H1 (cell line): ENCODE measurements around the gene SCAP. TPM values are rescaled to one million over a fixed set of nuclear protein-coding genes. Genes with fewer than 3 reads are reported as not detected.

Source experiments
- CTCF ChIA-PET: fragments of 300-600 bp; sonication (Branson Sonifier 250); formaldehyde crosslinking; loops from one replicate; lab custom pipeline; 2021; ENCODE audit not compliant: partially characterized antibody; lab: Charles Lee
- POLR2A ChIA-PET: fragments of 300-600 bp; sonication (Branson Sonifier 250); formaldehyde crosslinking; loops from one replicate; lab custom pipeline; 2021; ENCODE audit warnings: inconsistent platforms; ENCODE audit not compliant: partially characterized antibody; lab: Charles Lee
- DNase-seq, 2 experiments: peaks; one replicate each; pipeline versions ENCODE4 v3.0.0 to v3.0.0-alpha.2; 2010 to 2022; ENCODE audit warnings: low spot score in 2 of 2, low read depth in 1 of 2, mixed read lengths in 1 of 2
- FAIRE-seq: peaks from 2 replicates; lab custom pipeline; 2011; peaks lifted over from hg19 to GRCh38; lab: Jason Lieb, UNC
- H2AFZ ChIP-seq: 2 replicates; pipeline ENCODE4 v1.8.1; 2012; ENCODE audit warnings: low read length, inconsistent platforms
- H2AK5ac ChIP-seq: 2 replicates; pipeline ENCODE4 v1.6.1; 2013; ENCODE audit warnings: low read depth, low read length
- H2BK120ac ChIP-seq: replicated peaks from 2 replicates; pipeline ENCODE3; 2013; ENCODE audit warnings: low read depth, low read length, inconsistent platforms
- H2BK12ac ChIP-seq: 2 replicates; pipeline ENCODE4 v1.6.1; 2013; ENCODE audit warnings: low read depth, low read length
- H2BK15ac ChIP-seq: 2 replicates; pipeline ENCODE4 v1.6.1; 2013; ENCODE audit warnings: low read length
- H2BK20ac ChIP-seq: 2 replicates; pipeline ENCODE4 v1.6.1; 2013; ENCODE audit warnings: low read length
- H2BK5ac ChIP-seq: 2 replicates; pipeline ENCODE4 v1.6.1; 2013; ENCODE audit warnings: low read depth, low read length
- H3K14ac ChIP-seq: 2 replicates; pipeline ENCODE4 v1.6.1; 2013; ENCODE audit warnings: inconsistent platforms; ENCODE audit not compliant: insufficient read length
- H3K18ac ChIP-seq: 2 replicates; pipeline ENCODE4 v1.6.1; 2013; ENCODE audit warnings: low read length; ENCODE audit errors: extremely low read depth
- H3K23ac ChIP-seq: 2 replicates; pipeline ENCODE4 v1.6.1; 2013; ENCODE audit warnings: inconsistent platforms; ENCODE audit not compliant: insufficient read length
- H3K23me2 ChIP-seq: 2 replicates; pipeline ENCODE4 v1.6.1; 2013; ENCODE audit warnings: low read depth, low read length
- H3K27ac ChIP-seq: 2 replicates; pipeline ENCODE4 v1.6.1; 2011; ENCODE audit warnings: low read depth, low read length, inconsistent platforms
- H3K27me3 ChIP-seq, 4 experiments: replicated peaks in 1 of 4; 1 replicate in 1 of 4; 2 replicates in 3 of 4; pipeline versions ENCODE4 v1.6.1 to v1.8.1; 2011 to 2013; ENCODE audit warnings: low read length in 3 of 4, mild to moderate bottlenecking in 3 of 4, inconsistent platforms in 2 of 4, mixed read lengths in 2 of 4, moderate library complexity in 1 of 4; ENCODE audit not compliant: control insufficient read depth in 3 of 4, insufficient read depth in 3 of 4; ENCODE audit errors: extremely low read depth in 1 of 4
- H3K36me3 ChIP-seq, 4 experiments: 2 replicates each; pipeline versions ENCODE4 v1.6.1 to v1.8.1; 2011 to 2013; ENCODE audit warnings: mild to moderate bottlenecking in 4 of 4, low read length in 3 of 4, moderate library complexity in 2 of 4, control low read depth in 1 of 4, inconsistent platforms in 1 of 4; ENCODE audit not compliant: insufficient read depth in 4 of 4, control insufficient read depth in 2 of 4
- H3K4ac ChIP-seq: replicated peaks from 2 replicates; pipeline ENCODE3; 2013; ENCODE audit warnings: low read length, low read depth, mixed read lengths, inconsistent platforms; ENCODE audit not compliant: insufficient read length
- H3K4me1 ChIP-seq, 4 experiments: replicated peaks in 1 of 4; 1 replicate in 1 of 4; 2 replicates in 3 of 4; pipeline versions ENCODE4 v1.6.1 to v1.8.1; 2011 to 2013; ENCODE audit warnings: low read length in 3 of 4, inconsistent platforms in 2 of 4, mixed read lengths in 1 of 4; ENCODE audit not compliant: insufficient read depth in 4 of 4, control insufficient read depth in 3 of 4
- H3K4me2 ChIP-seq, 2 experiments: 2 replicates each; pipeline versions ENCODE4 v1.6.1 to v1.8.1; 2011 to 2013; ENCODE audit warnings: low read depth in 2 of 2, low read length in 2 of 2, control low read depth in 1 of 2, inconsistent platforms in 1 of 2, mild to moderate bottlenecking in 1 of 2; ENCODE audit not compliant: insufficient read depth in 1 of 2
- H3K4me3 ChIP-seq, 4 experiments: fragments of 200-600, 300-600 bp in 1 of 4; sonication (generic), shearing (Covaris generic), sonication (Bioruptor Twin) in 1 of 4; 2 replicates each; pipeline versions ENCODE4 v1.5.1 to v1.8.1; 2011 to 2016; ENCODE audit warnings: low read length in 4 of 4, low read depth in 3 of 4, control low read depth in 2 of 4, inconsistent platforms in 2 of 4, mild to moderate bottlenecking in 2 of 4, mixed read lengths in 1 of 4, moderate library complexity in 1 of 4; ENCODE audit not compliant: insufficient read depth in 2 of 4; ENCODE audit errors: extremely low read depth in 1 of 4
- H3K56ac ChIP-seq: replicated peaks from 2 replicates; pipeline ENCODE3; 2013; ENCODE audit warnings: low read depth, mild to moderate bottlenecking, mixed read lengths, low read length, inconsistent platforms; ENCODE audit not compliant: insufficient read length
- H3K79me1 ChIP-seq: 2 replicates; pipeline ENCODE4 v1.6.1; 2013; ENCODE audit warnings: low read depth, low read length, control low read depth
- H3K79me2 ChIP-seq, 2 experiments: 2 replicates each; pipeline versions ENCODE4 v1.6.1 to v1.8.1; 2012 to 2013; ENCODE audit warnings: low read length in 2 of 2, mild to moderate bottlenecking in 2 of 2, inconsistent platforms in 1 of 2; ENCODE audit not compliant: insufficient read depth in 2 of 2, control insufficient read depth in 1 of 2
- H3K9ac ChIP-seq, 4 experiments: replicated peaks in 1 of 4; 1 replicate in 1 of 4; 2 replicates in 3 of 4; pipeline versions ENCODE4 v1.6.1 to v1.8.1; 2011 to 2013; ENCODE audit warnings: low read depth in 3 of 4, low read length in 3 of 4, control low read depth in 2 of 4, mild to moderate bottlenecking in 2 of 4, moderate library complexity in 2 of 4, inconsistent platforms in 1 of 4; ENCODE audit errors: extremely low read depth in 1 of 4
- H3K9me3 ChIP-seq, 2 experiments: 2 replicates each; pipeline versions ENCODE4 v1.6.1 to v1.8.1; 2012 to 2013; ENCODE audit warnings: mild to moderate bottlenecking in 2 of 2, moderate library complexity in 2 of 2, control low read depth in 1 of 2, inconsistent platforms in 1 of 2, low read depth in 1 of 2, low read length in 1 of 2, mixed read lengths in 1 of 2; ENCODE audit not compliant: insufficient read depth in 2 of 2
- H4K20me1 ChIP-seq, 2 experiments: replicated peaks in 1 of 2; 2 replicates each; pipeline versions ENCODE3 to v1.8.1; 2011 to 2013; ENCODE audit warnings: inconsistent platforms in 2 of 2, low read length in 2 of 2, mild to moderate bottlenecking in 1 of 2; ENCODE audit not compliant: insufficient read depth in 2 of 2, control insufficient read depth in 1 of 2
- H4K5ac ChIP-seq: 2 replicates; pipeline ENCODE4 v1.6.1; 2013; ENCODE audit warnings: low read length, low read depth, mixed read lengths, inconsistent platforms; ENCODE audit not compliant: insufficient read length
- H4K8ac ChIP-seq: 2 replicates; pipeline ENCODE4 v1.8.0; 2013; ENCODE audit warnings: mild to moderate bottlenecking, moderate library complexity, low read length, inconsistent platforms; ENCODE audit not compliant: insufficient read depth; ENCODE audit errors: extremely low read depth
- H4K91ac ChIP-seq: replicated peaks from 2 replicates; pipeline ENCODE3; 2013; ENCODE audit warnings: low read length, mixed read lengths, inconsistent platforms; ENCODE audit not compliant: insufficient read length
- MAX ChIP-seq: IDR thresholded peaks from 2 replicates; pipeline ENCODE4 v1.6.1; 2012; ENCODE audit warnings: inconsistent platforms
- POLR2A ChIP-seq, 2 experiments: IDR thresholded peaks; 1 replicate in 1 of 2; 2 replicates in 1 of 2; pipeline ENCODE4 v1.6.1; 2011; ENCODE audit warnings: low read depth in 2 of 2, low read length in 2 of 2, mild to moderate bottlenecking in 2 of 2; ENCODE audit errors: control extremely low read depth in 1 of 2
- WGBS, 2 experiments: shearing (Covaris generic) in 1 of 2; methylation state at CpG; one replicate each; pipeline versions ENCODE4 v1.1.6 to v1.1.7; 2013 to 2015; ENCODE audit warnings: low lambda C conversion rate in 2 of 2, mixed read lengths in 2 of 2, inconsistent platforms in 1 of 2, low coverage in 1 of 2, missing lambda C conversion rate in 1 of 2; ENCODE audit not compliant: insufficient replicate concordance in 2 of 2, insufficient coverage in 1 of 2, insufficient read length in 1 of 2; ENCODE audit errors: extremely low coverage in 1 of 2, missing lambda C conversion rate in 1 of 2; 5-methylcytosine and 5-hydroxymethylcytosine counted together
- polyA plus RNA-seq, 7 experiments: library from polyadenylated mRNA; depleted of rRNA in 3 of 7; stranded (reverse) in 5 of 7; unstranded in 2 of 7; fragments of >200 nt in 5 of 7; fragments of 200-250 nt in 2 of 7; gene quantifications; 1 replicate in 5 of 7; 2 replicates in 1 of 7; 4 replicates in 1 of 7; pipeline versions ENCODE4 v1.2.1 to v1.2.3, GENCODE V29; 2011 to 2013; ENCODE audit warnings: missing spikeins in 2 of 7, mixed read lengths in 2 of 7
- total RNA-seq: library from RNA; stranded (reverse); fragmentation: NEBNext Ultra II Directional; extraction: Animal tissue kit (Norgen Biotek cat#: 25700); gene quantifications from 2 replicates; pipeline ENCODE4 v1.2.1, GENCODE V29; 2021

The SCAP gene
- total and polyA plus RNA-seq, 2 of the 8 experiments (the other 6 are each of a cell fraction or from before 2014, with no cell fraction given) = 74.0 to 114 TPM

- no peak overlapping the region for H3K27ac ChIP-seq
- no peaks in the 10 kb centered on the region; a peak in 1 of 7 replicates for H3K4me1 ChIP-seq
- 95% methylated on average over 24 of the region's 24 CpGs; no CpG with 5 or more reads in 1 of the 2 experiments for WGBS, 2 experiments
- H3K23me2 ChIP-seq = no peaks in the 10 kb centered on the region
- no peaks in the 10 kb centered on the region for H3K27me3 ChIP-seq
- no peak overlapping the region for H2AFZ ChIP-seq
- no peak overlapping the region for H3K56ac ChIP-seq
- no peak overlapping the region for H3K4me3 ChIP-seq
- no peak overlapping the region for H3K4ac ChIP-seq
- FAIRE-seq = no peak
- H3K79me1 ChIP-seq = no peaks in the 10 kb centered on the region
- no peak overlapping the region for H2BK5ac ChIP-seq
- TF ChIP-seq POLR2A (IDR thresholded peaks at IDR 0.05; ENCODE audit: control extremely low read depth in 1 of 2, low read depth in 2 of 2, low read length in 2 of 2) (peak in 1 of 2 experiments; percentile 8; a peak in 1 of 3 replicates), MAX (no peak)
- TF ChIP-seq, all 59 proteins: peak for 1
- no peak overlapping the region for H4K91ac ChIP-seq
- H3K4me2 ChIP-seq = no peak overlapping the region
- H3K23ac ChIP-seq = no peak overlapping the region
- peaks cover 21 to 63% (median 42%) of the 10 kb centered on the region in 4 experiments for H3K36me3 ChIP-seq
- no peak overlapping the region for H2BK15ac ChIP-seq
- no peak overlapping the region for H3K18ac ChIP-seq
- no peaks in the 10 kb centered on the region for H3K79me2 ChIP-seq
- no peak overlapping the region for H3K14ac ChIP-seq
- ChIA-PET CTCF (interaction anchor here (0.8 to 2.6 kb wide), 4 partner anchors 10 to 14 kb away, joined by 3 to 20 read pairs (median 5); no protein-coding TSS in a partner anchor), POLR2A (interaction anchor here (0.9 to 1.3 kb wide), 2 partner anchors 16 to 67 kb away, joined by 3 read pairs; no protein-coding TSS in a partner anchor)
- H3K9me3 ChIP-seq = 0 out of 4 replicates have a peak, but pooled peaks cover 0 to under 1% of the 10 kb centered on the region in 2 experiments
- peak overlapping the region in 1 of 4 experiments; percentile 18; a peak in 1 of 7 replicates for H3K9ac ChIP-seq
- no peak overlapping the region; the same call in 1 of the 2 replicates for H4K8ac ChIP-seq
- DNase-seq = no peak
- no peak overlapping the region for H2AK5ac ChIP-seq
- H2BK12ac ChIP-seq = no peak overlapping the region
- no peak overlapping the region for H2BK120ac ChIP-seq
- H2BK20ac ChIP-seq = no peak overlapping the region
- H4K5ac ChIP-seq = no peak overlapping the region
- H4K20me1 ChIP-seq = peaks cover 0 to 30% of the 10 kb centered on the region in 2 experiments
Measured at GRCh38 chr3:47411696-47412452, 63.9 kb downstream of the SCAP start.
